ENCODE data around the gene DLG5. TPM values are rescaled to one million over a fixed set of nuclear protein-coding genes. Genes with fewer than 3 reads are reported as not detected.

Gene DLG5
- total RNA-seq, 1 donor from 2014 or later = 64.5 TPM

DNA sequence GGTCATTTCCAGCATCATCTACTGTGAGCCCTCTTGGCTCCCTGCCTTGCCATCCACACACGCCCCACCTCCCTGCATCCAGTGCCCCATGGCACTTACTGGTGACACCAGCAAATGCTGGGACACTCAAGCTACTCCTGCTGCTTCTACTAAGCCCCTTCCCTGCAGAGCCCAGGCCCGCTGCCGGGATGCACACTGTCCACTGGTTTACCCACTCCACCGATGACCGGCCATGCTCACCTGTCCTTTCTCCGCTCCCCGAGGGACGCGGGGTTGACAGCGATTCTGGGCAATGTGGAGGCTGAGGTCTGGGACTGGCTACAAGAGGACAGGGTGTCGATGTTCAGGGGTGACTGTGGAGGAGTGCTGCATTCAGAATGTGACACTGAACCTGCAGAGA, 110.2 kb downstream of the DLG5 start:
- Mint-ChIP-seq H3K9me3 (ENCODE audit: unreplicated experiment) (no peaks in the 10 kb centered on the region), H3K36me3 (ENCODE audit: low read depth, unreplicated experiment) (peaks cover 45% of the 10 kb centered on the region), H3K4me3 (ENCODE audit: unreplicated experiment) (no peak overlapping the region), H3K4me1 (ENCODE audit: unreplicated experiment) (no peaks in the 10 kb centered on the region), H3K27ac (ENCODE audit: unreplicated experiment) (no peak overlapping the region), H3K27me3 (ENCODE audit: unreplicated experiment) (peaks cover 6% of the 10 kb centered on the region)
- TF ChIP-seq, protein P1, sequence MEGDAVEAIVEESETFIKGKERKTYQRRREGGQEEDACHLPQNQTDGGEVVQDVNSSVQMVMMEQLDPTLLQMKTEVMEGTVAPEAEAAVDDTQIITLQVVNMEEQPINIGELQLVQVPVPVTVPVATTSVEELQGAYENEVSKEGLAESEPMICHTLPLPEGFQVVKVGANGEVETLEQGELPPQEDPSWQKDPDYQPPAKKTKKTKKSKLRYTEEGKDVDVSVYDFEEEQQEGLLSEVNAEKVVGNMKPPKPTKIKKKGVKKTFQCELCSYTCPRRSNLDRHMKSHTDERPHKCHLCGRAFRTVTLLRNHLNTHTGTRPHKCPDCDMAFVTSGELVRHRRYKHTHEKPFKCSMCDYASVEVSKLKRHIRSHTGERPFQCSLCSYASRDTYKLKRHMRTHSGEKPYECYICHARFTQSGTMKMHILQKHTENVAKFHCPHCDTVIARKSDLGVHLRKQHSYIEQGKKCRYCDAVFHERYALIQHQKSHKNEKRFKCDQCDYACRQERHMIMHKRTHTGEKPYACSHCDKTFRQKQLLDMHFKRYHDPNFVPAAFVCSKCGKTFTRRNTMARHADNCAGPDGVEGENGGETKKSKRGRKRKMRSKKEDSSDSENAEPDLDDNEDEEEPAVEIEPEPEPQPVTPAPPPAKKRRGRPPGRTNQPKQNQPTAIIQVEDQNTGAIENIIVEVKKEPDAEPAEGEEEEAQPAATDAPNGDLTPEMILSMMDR (IDR thresholded peaks at IDR 0.05; ENCODE audit: unreplicated experiment) = no peak
- no peak for DNase-seq (ENCODE audit: low spot score)

DNA sequence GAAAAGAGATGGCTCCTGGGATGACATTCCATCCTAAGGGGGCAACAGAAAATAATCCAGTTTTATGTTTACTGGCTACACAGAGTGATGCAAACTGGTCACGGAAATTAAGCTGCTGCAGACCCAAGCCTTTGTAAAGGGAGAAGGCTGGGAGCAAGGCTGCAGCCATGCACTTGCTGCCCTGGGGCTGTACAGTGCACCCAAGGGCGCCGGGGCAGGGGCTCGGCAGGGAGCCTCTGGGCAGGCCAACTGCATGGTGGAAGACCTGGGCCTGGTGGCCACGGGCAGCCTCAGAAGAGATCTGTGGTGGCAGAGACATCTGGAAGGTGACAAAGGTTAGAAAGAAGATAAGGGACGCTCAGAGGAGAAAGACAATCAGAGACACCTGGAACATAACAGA, 113.8 kb downstream of the DLG5 start:
- Mint-ChIP-seq H3K27ac (ENCODE audit: unreplicated experiment) (no peak overlapping the region), H3K36me3 (ENCODE audit: low read depth, unreplicated experiment) (peaks cover 62% of the 10 kb centered on the region), H3K4me1 (ENCODE audit: unreplicated experiment) (no peaks in the 10 kb centered on the region), H3K27me3 (ENCODE audit: unreplicated experiment) (peaks cover 6% of the 10 kb centered on the region), H3K9me3 (ENCODE audit: unreplicated experiment) (no peaks in the 10 kb centered on the region), H3K4me3 (ENCODE audit: unreplicated experiment) (no peak overlapping the region)
- DNase-seq (ENCODE audit: low spot score) = no peak
- TF ChIP-seq, protein P1 (IDR thresholded peaks at IDR 0.05; ENCODE audit: unreplicated experiment) = no peak

DNA sequence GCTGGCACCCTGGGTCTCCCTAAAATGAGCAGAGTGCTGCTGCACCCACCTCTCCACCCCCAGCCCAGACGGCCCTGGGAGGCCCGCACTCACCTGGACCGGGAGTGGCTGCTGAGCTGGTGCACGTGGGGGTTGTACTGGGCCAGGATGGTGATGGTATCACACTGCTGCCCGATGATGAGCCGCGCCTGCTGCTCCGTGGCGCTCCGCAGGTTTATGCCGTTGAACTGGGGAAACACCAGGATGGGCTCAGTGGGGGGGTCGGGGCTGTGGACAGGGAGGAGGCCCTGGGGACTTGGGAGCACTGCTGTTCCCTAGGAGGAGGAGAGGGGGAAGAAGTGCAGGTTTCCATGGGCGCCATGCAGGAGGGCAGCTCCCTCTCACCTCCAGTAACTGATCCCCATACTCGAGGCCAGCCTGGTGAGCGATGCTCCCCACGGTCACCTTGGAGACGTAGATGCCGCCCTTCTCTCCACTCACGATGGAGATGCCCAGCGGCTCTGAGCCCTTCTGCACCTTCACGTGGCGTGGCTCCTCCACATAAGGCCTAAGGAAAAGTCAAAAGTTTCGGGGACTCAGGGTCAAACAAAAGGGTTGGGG, 114.6 kb downstream of the DLG5 start:
- Mint-ChIP-seq H3K4me3 (ENCODE audit: unreplicated experiment) (no peak overlapping the region), H3K9me3 (ENCODE audit: unreplicated experiment) (no peaks in the 10 kb centered on the region), H3K27me3 (ENCODE audit: unreplicated experiment) (peaks cover 6% of the 10 kb centered on the region), H3K27ac (ENCODE audit: unreplicated experiment) (no peak overlapping the region), H3K36me3 (ENCODE audit: low read depth, unreplicated experiment) (peaks cover 57% of the 10 kb centered on the region), H3K4me1 (ENCODE audit: unreplicated experiment) (no peaks in the 10 kb centered on the region)
- DNase-seq (ENCODE audit: low spot score) = no peak
- TF ChIP-seq, protein P1 (IDR thresholded peaks at IDR 0.05; ENCODE audit: unreplicated experiment) = no peak

DNA sequence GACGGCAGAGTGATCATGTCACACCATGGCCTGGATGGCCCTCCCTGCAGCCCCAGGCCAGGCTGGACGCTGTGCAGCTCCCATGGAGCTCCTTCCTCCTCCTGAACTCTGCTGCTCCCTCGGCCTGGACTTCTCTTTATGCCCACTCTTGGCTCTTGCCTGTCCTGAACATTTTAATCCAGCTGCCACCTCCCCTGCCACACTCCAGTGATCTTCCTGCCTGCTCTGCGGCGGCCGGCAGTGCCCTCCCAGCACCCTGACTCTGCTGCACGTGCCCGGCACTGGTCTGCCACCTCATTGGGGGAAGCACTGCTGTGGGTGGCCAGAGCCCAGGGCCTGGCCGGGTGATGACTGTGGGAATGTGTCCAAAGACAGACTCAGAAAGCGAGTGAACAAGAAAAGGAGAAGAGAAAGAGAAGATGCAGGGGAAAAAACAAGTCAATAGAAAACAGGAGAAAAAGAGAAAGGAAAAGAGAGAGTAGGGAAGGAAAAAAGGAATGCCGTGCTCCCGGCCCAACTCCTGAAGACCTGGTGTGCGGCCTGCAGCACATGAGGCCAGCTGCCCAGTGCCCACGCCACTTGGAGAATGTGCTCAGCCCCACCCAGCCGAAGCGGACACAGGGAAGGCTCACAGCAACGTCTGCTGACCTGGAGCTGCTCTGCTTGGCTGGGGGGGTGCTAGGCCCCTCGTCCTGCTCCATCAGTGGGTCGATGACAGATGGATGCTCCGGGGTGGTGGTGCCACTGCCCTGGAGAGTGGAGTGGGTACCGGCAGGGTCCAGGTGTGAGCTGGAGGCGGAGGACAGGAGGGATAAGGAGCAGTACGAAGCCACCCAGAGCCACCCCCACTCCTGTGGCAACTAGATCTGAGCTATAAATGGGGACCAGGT, 115.9 kb downstream of the DLG5 start:
- Mint-ChIP-seq H3K9me3 (ENCODE audit: unreplicated experiment) (no peaks in the 10 kb centered on the region), H3K27me3 (ENCODE audit: unreplicated experiment) (peaks cover 9% of the 10 kb centered on the region), H3K36me3 (ENCODE audit: low read depth, unreplicated experiment) (peaks cover 51% of the 10 kb centered on the region), H3K4me1 (ENCODE audit: unreplicated experiment) (no peaks in the 10 kb centered on the region), H3K4me3 (ENCODE audit: unreplicated experiment) (no peak overlapping the region), H3K27ac (ENCODE audit: unreplicated experiment) (no peak overlapping the region)
- DNase-seq (ENCODE audit: low spot score) = no peak
- TF ChIP-seq, protein P1 (IDR thresholded peaks at IDR 0.05; ENCODE audit: unreplicated experiment) = no peak

DNA sequence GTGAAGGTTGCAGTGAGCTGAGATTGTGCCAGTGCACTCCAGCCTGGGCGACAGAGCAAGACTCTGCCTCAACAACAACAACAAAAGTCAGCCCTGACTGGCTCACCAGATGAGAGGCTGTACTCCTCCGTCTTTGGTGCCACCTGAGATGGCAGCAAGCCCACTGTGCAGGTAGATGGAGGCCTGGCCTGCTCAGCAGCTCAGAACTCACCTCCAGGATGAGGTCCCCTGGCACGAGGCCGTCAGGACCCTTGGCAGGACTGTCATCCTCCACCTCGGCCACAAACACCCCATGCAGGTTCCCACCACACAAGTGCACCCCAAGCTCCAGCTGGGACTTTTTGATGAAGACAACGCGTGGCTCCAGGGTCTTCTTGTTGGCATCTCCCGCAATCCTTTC, 117.2 kb downstream of the DLG5 start:
- Mint-ChIP-seq H3K4me3 (ENCODE audit: unreplicated experiment) (no peak overlapping the region), H3K36me3 (ENCODE audit: low read depth, unreplicated experiment) (peaks cover 49% of the 10 kb centered on the region), H3K27me3 (ENCODE audit: unreplicated experiment) (peaks cover 9% of the 10 kb centered on the region), H3K4me1 (ENCODE audit: unreplicated experiment) (no peaks in the 10 kb centered on the region), H3K27ac (ENCODE audit: unreplicated experiment) (no peak overlapping the region), H3K9me3 (ENCODE audit: unreplicated experiment) (no peaks in the 10 kb centered on the region)
- DNase-seq (ENCODE audit: low spot score) = no peak
- TF ChIP-seq, protein P1 (IDR thresholded peaks at IDR 0.05; ENCODE audit: unreplicated experiment) = no peak

All from endothelial cell (in vitro differentiated cells).